8988T (cell line): ENCODE data around the gene TOB1.
"Not testable (repeated sequence)": the region's sequence is repeated elsewhere in the genome, so short reads cannot be mapped to it uniquely, and the experiment has no call there.

Source experiments
- DNase-seq: peaks from one replicate; pipeline ENCODE4 v3.0.0; 2011

Gene TOB1

DNA sequence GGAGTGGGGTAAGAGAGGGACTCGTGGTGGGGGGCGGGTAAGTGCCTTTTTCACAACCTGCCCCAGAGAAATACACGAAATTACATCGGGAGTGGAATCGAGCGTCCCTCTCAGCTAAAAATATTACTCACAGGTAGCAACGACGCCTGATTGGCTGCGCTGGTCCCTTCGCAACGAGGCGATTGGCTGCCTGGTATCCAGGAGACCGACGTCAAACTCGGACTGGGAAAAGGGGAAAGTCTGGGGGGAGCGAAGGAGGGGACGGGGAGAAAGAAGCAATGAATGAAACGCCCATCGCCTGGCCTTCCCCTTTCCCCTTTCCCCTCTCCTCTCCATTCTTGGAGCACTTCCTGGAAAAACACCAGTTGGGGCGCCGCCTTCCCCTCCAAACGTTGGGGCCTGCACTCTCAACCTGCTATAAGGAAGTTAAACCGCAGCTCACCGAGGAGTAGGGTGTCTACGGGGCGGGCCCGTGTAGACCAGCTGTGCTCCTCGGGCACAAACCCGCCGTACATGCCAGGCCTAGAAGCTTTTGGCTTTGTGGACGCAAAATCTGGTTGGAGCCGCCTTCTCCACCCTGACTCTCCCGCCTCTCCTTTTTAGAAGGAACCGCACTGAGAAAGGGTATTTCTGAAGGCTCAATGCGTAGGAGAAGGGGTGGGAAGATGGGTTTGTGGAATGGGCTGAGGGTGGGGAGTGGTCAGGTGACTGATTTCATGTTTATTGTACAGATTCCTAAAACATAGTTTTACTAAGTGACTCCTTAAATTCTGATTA, 1.4 kb upstream of the TOB1 start:
- DNase-seq, result no peak

DNA sequence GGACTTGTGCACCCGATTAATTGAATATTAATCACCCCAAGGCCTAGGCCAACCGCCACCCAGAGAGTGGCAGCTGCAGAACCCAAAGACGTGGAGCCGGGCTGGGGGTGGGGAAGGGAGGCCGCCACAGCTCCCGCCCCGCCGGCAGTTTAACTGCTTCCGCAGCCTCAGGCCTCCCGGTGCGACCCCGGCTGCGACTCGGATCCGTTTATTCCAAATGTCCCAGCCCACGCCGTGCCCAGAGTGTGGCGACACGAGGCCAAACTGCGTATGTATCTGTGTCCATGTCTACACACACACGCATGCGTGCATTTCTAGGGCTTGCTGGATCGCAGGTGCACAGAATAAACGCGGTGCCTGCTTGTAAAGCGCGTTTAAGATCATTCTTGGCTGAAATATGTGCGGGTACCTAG, 802 bp upstream of the TOB1 start:
- no peak for DNase-seq

DNA sequence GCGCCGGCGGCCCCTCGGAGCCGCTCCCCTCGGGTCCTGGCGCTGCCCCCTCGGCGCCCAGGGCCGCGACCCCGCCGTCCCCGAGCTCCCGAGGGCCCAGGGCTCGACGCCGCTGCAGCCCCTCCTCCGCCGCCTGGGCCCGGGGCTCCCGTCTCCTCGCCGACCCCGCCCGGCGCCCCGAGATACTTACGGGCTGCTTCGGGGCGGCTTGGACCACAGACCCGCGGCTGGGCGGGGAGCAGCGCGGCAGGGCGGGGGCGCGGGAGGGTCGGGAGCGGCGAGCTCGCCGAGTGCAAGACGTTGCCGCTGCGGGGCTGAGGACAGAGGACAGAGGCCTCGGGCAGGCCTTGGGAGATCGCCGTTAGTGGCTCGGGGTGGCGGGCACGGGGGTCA, 290 bp downstream of the TOB1 start:
- no peak for DNase-seq

DNA sequence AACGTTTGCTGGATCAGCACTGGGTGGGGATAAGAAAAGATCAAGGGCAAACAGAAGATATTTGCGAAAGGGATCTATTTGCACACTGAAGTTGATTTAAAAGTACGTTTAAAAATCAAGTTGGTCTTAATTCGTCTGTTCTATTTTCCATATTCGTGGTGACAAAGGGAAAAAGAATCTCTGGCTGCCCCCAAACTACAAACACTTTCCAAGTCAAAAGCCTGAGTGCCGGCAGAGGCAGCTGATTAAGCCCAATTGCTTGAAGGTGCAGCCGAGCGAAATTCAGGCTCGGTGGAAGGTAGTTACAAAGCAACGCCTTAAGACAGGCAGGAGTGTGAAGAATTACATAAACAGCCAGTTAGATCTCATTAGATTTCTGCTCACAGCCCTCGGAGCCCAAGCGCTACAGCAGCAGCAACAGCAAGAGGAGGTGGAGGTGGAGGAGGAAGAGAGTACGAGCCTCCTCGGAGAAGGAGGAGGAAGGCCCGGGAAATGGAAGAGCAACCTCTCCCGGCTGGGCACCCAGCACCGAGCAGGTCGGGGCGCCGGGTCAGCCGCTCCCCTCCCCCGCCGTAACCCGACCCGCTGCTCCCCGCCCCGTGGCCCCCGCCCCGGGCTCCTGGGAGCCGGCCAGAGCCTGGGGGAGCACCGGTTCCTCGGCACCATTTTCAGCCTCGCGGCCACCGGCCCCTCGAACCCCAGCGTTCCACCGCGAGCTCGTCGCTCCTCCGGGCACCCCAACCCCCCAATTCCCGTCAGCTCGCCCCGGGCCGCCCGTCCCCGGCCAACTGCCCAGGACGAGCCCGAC, 890 bp downstream of the TOB1 start:
- no peak for DNase-seq

DNA sequence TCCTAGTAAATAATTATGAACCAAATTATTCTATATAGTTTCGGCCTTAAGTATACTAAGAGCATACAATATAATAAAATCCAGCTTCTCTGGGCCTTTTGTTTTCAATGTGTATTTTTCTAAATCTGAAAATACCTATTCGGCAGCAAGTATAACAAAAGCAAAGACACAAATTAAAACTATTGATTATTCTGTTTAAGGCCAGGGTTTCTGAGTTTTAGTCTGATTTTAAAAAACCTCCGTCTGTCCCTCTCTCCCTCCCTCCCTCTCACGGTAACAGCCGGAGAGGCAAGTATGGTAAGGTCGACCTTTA, 1.5 kb downstream of the TOB1 start:
- DNase-seq, result no peak

DNA sequence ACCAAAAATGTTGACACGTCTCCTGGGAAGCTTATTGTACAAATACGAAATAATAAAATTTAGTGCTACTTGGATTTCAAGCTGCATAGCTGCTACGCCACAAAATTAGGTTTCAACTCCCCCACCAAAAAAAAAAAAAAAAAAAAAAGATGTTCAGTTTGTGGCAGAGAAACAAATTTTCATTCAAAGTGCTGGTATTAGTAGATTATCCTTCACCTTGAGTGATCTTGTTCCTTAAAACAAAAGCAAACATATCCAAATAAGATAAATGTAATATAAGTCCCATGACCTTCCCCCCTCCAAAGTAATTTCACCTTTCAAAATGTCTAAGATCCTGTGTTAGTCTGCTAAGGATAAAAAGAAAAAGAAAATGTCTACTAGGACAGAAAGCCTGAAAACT, 2.2 kb downstream of the TOB1 start:
- DNase-seq, result no peak

DNA sequence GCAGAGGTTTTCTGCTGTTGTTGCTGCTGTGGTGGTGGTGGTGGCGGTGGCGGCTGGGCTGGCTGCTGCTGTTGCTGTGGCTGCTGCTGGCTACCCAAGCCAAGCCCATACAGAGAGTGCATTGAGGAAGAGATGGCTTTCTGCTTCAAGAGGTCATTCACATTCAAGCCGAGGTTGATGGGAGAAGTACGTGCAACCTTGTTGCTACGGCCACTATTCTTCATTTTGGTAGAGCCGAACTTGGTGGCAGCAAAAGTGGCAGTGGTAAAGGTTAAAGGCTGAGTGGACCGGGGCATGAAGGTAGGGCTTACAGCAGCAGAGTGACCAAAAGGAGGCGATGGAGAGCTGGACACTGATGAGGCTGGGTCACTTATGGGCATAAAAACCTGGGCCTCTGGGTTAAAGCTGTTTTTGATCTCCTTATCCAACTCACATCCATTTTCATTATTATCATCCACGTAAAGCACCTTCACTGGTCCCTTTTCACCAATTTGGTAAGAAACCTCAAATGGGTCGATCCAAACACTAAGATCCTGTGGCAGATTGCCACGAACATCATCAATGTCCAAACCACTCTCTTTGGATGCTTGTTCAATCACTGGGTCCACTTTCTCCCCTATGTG, 2.8 kb downstream of the TOB1 start:
- DNase-seq, result no peak

DNA sequence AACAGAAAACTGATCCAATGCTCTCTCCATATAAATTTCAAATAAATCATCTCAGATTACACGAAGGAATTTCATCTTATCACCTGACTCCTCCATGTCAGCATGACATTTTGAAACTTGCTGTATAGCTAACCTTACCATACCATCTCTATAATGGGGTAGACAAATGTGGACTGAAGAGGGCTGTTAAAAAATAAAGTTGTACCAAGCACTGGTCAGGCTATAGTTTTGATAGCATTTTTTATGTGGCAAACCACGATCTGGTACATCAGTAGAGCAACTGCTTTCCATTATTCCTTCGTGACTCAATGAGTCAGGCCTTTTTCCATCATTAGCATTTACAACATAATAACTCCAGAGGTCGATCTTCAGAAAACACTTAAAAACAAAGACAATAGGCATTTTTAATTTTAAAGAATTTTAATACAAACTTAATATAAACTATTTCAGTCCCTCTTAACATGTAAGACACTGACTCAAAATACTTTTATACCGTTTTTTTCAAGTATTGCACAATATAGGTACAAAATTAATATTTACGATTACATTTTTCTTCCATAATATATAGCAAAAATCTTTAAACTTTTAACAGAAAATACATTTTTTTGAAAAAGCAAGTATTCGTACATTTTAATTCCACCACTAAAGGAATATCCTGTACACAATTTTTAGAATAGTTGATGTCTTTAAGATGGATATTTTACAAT, 4.2 kb downstream of the TOB1 start:
- DNase-seq, result no peak

DNA sequence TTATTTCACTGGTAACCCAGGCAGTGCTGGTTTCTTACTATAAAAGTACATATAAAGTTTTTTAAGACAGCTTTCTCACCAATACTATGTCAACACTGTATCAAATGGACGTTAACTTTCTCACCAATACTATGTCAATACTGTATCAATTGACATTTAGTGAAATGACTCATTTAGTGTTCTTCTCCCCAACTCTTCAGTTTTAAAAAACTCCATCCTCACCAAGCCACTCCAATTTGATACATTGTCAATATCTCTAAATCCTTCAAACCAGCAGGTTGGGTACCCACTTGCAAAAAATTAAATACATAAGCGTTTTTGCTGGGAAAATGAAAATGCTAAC, 4.8 kb downstream of the TOB1 start:
- no peak for DNase-seq

DNA sequence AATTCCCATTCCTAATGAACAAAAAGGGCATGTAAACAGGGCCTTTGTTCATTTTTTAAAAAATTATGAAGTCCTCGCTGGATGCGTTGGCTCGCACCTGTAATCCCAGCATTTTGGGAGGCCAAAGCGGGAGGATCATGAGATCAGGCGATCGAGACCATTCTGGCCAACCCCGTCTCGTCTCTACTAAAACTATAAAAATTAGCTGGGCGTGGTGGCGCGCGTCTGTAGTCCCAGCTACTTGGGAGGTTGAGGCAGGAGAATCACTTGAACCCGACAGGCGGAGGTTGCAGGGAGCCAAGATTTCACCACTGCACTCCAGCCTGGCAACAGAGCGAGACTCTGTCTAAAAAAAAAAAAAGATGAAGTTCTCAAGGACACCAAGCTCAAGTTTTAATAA, 6.4 kb downstream of the TOB1 start:
- DNase-seq, result not testable (repeated sequence)

DNA sequence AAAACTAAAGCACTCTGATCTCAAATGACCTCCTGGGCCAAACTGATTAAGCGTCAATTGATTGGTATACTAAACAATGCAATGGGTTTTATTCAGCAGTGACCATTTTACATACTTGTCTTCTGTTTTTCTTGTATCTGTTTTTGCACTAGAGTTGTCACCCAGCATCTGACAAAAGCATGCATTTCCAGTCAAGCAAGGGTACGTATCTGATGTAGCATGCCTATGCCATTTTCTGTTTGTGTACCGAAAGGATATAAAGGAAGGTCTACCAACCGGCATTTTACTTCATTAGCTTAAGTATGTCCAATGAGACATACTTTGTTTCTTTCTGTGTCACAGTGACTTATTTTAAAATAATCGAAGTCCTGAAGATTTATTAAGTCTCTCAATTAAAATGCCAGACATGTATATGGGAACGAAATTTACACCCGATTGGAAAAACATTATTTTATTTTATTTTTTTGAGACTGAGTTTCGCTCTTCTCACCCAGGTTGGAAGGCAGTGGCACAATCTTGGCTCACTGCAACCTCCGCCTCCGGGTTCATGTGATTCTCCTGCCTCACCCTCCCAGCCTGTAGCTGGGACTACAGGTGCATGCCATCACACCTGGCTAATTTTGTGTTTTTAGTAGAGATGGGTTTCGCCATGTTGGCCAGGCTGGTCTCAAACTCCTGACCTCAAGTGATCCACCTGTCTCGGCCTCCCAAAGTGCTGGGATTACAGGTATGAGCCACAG, 7.5 kb downstream of the TOB1 start:
- no peak for DNase-seq

DNA sequence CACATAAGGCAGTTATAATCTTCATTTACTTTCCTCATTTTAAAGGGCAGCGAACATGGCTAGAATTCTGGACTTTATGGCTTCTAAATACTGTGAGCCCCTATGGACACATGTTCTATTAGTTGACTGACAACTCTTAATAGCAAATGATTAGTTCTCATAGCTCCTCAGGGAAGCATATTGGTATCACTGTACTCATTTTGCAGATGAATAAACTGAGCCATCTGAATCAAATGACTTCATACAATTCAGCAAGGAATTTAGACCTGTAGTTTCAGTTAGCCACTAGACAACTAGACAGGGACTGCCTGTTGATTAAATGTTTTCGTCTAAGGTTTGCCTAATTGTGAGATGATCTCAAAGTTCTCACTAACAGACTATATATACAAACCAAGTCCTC, 9.7 kb downstream of the TOB1 start:
- no peak for DNase-seq

DNA sequence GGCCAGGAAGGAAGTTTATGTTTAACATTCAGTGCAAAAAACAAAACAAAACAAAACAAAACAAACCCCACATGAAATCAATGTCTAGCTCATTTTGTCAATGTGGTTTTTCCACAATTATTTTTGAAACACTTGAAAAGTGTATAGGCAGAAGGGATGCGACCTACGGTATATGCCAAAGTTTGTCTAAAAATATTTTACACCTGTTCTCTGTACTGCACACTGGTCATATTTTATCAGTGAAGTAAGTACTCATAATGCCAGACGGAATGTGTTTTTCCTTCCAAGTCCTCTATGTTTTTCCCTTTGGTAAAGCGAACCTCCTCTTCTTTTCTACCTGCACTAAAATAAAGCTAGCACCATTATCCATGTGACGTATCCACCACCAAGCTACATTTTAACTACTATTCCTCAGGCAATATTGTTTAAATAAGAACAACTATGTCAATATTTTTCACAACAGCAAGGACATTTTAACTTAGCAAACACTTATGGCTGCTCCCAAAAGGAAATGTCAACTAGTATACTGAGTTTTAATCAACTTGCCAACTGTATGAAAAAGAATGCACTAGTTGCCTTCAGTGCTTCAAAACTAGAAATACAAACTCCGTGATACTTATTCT, 10.3 kb downstream of the TOB1 start:
- DNase-seq, result no peak

DNA sequence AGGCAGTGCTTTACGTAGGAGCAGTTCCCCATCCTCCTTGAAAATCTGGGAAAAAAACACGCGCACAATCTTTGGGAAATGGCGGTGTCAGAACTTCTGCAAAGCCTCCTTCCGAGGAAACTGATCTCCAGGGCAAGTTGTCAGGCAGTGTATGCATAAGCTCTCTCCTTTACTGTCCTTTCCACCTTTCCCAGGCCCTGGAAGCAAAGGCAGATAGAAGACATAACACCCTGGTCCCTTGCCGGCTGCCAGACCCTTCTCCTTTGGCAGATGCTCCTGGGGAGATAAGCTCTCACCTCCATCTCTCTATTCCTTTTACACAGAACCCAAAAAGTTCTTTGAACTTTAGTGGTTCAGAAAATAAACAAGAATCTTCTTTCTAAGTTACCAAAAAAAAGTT, 12.4 kb downstream of the TOB1 start:
- no peak for DNase-seq

DNA sequence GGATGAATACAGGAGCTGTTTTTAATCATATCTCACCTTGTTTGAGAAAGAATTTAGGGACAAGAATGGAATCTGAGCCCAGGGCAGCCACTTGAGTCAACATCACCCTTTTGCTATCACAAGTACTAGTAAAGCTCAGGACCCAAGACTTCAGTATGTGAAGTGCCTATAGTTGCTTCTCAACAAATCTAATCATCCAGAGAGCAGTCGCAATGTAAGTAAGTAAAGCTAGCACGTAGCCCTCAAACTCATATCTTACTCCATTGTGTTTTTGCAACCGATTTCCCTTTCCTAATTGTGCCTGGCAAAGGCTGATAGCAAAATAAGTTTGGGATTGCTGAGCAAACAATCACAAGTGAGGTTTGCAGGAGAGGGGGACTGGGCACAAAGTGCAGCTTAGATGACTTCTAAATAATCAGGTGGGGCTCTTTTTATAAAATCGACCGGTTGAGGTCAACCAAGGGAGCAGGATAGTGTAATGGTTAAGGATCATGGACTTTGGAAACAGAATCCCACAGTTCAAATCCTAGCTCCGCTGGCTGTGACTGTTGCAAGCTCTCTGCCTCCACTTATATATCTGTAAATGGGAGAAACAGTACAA, 13.0 kb downstream of the TOB1 start:
- no peak for DNase-seq

DNA sequence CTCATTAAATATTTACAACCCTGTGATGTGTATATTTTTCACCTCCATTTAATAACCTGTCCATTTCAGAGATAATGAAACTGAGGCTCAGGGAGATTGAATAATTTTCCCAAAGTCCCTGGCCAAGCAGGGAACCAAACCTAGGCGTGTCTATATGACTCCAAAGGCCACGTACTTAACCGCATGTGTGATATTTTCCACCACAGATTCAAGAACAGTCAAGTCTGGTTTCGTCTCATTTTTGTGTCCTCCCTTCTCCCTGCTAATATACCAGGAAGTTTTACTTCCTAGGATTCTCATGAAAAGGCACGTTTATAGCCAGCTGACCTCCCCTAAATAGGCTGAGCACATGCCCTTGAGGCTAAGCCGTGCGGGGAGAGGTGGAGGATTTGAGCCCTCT, 15.5 kb downstream of the TOB1 start:
- DNase-seq, result no peak

DNA sequence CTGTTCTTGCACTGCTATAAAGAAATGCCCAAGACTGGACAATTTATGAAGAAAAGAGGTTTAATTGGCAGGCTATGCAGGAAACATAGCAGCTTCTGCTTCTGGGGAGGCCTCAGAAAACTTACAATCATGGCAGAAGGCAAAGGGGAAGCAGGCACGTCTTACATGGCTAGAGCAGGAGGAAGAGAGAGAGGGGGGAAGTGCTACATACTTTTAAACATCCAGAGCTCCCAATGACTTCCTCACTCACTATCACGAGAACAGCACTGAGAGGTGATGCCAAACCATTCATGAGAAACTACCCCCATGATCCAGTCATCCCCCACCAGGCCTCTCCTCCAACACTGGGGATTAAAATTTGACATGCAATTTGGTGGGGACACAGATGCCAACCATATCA, 17.4 kb downstream of the TOB1 start:
- DNase-seq, result no peak

DNA sequence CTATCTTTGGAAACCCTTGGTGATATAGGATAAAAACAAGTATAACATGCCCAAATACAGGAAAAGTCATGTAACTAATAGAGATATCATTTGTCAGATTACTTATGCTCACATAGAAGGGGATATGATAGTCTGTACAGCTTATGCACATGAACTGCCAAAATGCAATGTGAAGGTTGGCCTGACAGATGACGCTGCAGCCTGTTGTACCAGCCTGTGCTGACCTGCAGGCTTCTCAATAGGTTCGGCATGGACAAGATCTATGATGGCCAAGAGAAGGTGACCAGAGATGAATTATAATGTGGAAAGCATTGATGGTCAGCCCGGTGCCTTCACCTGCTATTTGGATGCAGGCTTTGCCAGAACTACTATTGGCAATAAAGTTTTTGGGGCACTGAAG, 18.1 kb downstream of the TOB1 start:
- DNase-seq, result no peak

DNA sequence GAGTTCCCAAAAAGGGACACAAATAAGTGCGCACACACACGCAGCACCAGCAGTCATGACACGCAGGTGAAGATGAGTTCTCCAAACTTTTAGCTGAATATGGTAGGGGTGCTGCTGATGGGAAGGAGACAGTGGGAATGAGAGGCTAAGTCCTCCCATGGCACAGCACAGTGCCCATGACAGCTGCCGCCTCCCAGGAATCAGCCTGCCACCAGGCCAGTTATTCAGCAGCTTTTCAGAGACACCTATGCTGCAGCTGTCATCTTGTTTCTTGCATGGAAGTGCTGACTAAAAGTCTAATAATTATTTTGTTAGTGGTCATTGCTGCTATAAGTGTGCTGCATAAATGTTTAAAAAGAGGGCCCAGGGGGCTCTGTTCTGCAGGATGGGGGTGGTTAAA, 18.6 kb downstream of the TOB1 start:
- DNase-seq, result no peak

DNA sequence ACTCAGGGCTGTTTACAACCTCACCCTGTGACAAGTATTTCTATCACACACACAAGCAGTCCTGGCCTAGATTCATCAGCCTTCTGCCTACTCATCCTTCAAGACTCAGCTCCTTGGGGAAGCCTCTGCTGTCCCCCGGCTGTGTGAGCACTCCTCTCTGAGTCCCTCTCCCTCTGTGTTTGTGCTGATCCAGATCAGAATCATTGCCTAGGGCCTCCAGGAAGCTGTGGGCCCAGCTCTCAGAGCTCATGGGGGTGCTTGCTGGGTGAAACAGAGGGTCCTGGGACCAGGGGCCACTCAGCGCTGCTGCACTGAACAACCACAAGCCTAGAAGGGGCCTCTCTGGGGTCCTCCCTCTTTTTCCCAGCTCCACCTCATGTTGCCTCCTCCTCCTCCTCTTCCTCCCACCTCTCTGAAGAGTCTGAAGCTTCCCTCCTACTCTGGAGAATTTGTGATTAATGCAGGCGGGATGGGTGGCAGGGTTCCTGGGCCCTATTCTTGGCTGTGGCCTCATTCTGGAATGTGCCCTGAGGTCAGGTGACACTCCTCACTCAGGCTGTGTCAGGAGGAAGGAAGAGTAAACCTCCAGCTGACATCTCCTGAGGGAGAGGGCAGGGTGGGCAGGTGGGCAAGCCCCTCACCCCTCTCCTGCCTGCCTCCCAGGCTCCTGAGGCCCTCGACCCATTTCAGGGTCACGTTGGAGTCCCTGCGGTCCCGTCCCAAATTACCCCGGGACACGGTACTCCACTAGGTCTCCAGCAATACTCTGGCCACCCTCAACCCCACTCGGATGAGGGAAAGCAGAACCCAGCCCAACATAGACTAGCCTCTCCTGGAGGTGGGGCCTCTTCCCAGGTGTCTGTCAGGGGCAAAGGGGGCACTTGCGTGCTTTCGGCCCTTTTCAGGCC, 20.7 kb downstream of the TOB1 start:
- no peak for DNase-seq

DNA sequence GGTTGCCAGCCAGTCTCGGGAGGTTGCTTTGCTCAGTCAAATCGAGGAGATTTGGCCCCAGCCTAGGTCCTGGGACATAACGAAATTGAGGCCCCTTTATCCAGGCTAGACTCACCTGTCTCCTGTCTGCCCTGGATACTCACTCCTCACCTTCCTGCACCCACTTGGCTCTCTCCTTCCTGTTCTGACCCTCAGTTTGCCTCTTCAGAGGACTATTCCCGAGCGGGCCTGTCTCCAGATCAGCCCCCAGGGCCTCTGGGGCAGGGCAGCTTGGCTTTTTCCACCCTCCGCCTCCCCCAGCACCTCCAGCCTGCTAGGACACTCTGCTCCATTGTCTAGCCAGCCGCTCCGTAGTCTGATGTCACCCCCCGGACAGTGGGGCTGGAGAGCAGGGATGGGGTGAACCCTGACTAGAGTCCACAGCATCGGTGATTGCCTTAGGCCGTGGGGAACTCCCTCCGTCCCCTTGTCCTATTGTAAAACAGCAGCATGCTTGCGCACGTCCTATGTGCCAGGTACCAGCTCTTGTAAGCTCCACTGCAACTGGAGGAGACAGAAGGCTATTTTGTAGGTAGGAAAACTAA, 21.9 kb downstream of the TOB1 start:
- no peak for DNase-seq
